Lung (tissue), 12 donors: ENCODE data around the gene DUSP22. TPM values are rescaled to one million over a fixed set of nuclear protein-coding genes. Genes with fewer than 3 reads are reported as not detected.

Experiments
- ATAC-seq: fragments of 200-7000 bp; cut with Tn5 transposase; one replicate; pipeline ENCODE4 v1.9.1; 2020; ENCODE audit warnings: moderate number of reproducible peaks; ENCODE audit not compliant: insufficient read depth, low FRiP score
- DNase-seq, 3 donors: peaks; one replicate each; pipeline ENCODE4 v3.0.0-alpha.2; 2013 to 2017
- H3K27ac ChIP-seq, 2 donors: one replicate each; pipeline ENCODE4 v1.5.1; 2013; ENCODE audit warnings: mild to moderate bottlenecking in 2 of 2, moderate library complexity in 2 of 2, control low read depth in 1 of 2, inconsistent platforms in 1 of 2, low read depth in 1 of 2, low read length in 1 of 2
- H3K27me3 ChIP-seq, 3 donors: one replicate each; pipeline ENCODE4 v1.5.1; 2013; ENCODE audit warnings: low read length in 2 of 3; ENCODE audit not compliant: control insufficient read depth in 3 of 3, insufficient read depth in 3 of 3
- H3K36me3 ChIP-seq, 4 donors: one replicate each; pipeline ENCODE4 v1.5.1; 2013; ENCODE audit warnings: low read length in 4 of 4, mild to moderate bottlenecking in 1 of 4, moderate library complexity in 1 of 4; ENCODE audit not compliant: control insufficient read depth in 4 of 4, insufficient read depth in 4 of 4
- H3K4me1 ChIP-seq, 5 donors: one replicate each; pipeline ENCODE4 v1.5.1; 2013; ENCODE audit warnings: low read length in 5 of 5, mild to moderate bottlenecking in 2 of 5, moderate library complexity in 1 of 5; ENCODE audit not compliant: control insufficient read depth in 5 of 5, insufficient read depth in 5 of 5
- H3K4me3 ChIP-seq: one replicate; pipeline ENCODE4 v1.5.1; 2013; ENCODE audit warnings: mild to moderate bottlenecking, control low read depth, moderate library complexity
- H3K9ac ChIP-seq, 2 donors: one replicate each; pipeline ENCODE4 v1.5.1; 2013; ENCODE audit warnings: low read length in 2 of 2, control low read depth in 1 of 2; ENCODE audit not compliant: insufficient read depth in 1 of 2
- H3K9me3 ChIP-seq, 4 donors: one replicate each; pipeline ENCODE4 v1.5.1; 2013; ENCODE audit warnings: low read length in 3 of 4, mild to moderate bottlenecking in 1 of 4, moderate library complexity in 1 of 4; ENCODE audit not compliant: control insufficient read depth in 4 of 4, insufficient read depth in 3 of 4
- WGBS, 2 donors: extraction: QIAGEN DNeasy Blood & Tissue Kit; methylation state at CpG; one replicate each; pipeline ENCODE4 v1.1.7; 2013; 5-methylcytosine and 5-hydroxymethylcytosine counted together
- polyA plus RNA-seq, 2 donors: library from polyadenylated mRNA; stranded (reverse); fragments of 200-250 nt; gene quantifications; one replicate each; pipeline ENCODE4 v1.2.1, GENCODE V29; 2013
- total RNA-seq, 2 donors: library from RNA; depleted of rRNA in 1 of 2; stranded (reverse); fragments of >200 nt in 1 of 2; gene quantifications; one replicate each; pipeline ENCODE4 v1.2.1, GENCODE V29; 2014 to 2021
- TF ChIP-seq, protein P1 (sequence below): IDR thresholded peaks from 2 replicates; pipeline ENCODE4 v1.5.1; 2012; ENCODE audit warnings: mild to moderate bottlenecking; ENCODE audit errors: control extremely low read depth, extremely low read depth
- donor health status: control.
- donor health status: control.
- donor health status: Bipolar disorder and iron deficiency.
- donor health status: healthy.
- donor health status: DM: yes; HTN: yes; CAD: no.

DUSP22 gene
- total and polyA plus RNA-seq, 4 donors: 38.9 to 51.1 (median 43.8) TPM

DNA sequence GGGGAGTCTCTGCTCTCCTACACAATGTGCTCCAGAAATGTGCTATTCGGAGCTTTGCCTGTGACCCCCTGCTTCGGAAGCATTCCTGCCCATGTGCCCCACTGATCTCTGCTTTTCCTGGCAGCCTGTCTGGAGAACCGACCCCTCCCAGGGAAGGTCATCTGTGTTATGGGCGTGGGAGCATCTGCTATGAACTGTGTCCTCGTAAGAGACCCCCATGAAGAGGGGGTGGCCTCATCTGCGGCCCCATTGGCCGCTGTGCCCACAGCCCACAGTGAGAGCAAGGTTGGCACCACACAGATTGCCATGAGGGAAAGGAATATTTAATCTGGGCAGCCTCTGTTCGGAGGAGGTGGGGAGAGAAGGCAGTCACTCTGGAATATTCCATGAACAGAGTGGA lies 66.6 kb downstream of the DUSP22 start:
- no peak for ATAC-seq
- no peak overlapping the region for H3K27ac ChIP-seq
- TF ChIP-seq, protein P1, sequence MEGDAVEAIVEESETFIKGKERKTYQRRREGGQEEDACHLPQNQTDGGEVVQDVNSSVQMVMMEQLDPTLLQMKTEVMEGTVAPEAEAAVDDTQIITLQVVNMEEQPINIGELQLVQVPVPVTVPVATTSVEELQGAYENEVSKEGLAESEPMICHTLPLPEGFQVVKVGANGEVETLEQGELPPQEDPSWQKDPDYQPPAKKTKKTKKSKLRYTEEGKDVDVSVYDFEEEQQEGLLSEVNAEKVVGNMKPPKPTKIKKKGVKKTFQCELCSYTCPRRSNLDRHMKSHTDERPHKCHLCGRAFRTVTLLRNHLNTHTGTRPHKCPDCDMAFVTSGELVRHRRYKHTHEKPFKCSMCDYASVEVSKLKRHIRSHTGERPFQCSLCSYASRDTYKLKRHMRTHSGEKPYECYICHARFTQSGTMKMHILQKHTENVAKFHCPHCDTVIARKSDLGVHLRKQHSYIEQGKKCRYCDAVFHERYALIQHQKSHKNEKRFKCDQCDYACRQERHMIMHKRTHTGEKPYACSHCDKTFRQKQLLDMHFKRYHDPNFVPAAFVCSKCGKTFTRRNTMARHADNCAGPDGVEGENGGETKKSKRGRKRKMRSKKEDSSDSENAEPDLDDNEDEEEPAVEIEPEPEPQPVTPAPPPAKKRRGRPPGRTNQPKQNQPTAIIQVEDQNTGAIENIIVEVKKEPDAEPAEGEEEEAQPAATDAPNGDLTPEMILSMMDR: no peak
- H3K4me1 ChIP-seq: peaks cover 0 to 1% (median 0%) of the 10 kb centered on the region in 5 donors
- H3K36me3 ChIP-seq: no peaks in the 10 kb centered on the region
- WGBS, 2 donors: 80 to 86% methylated on average over 8 of the region's 8 CpGs
- H3K4me3 ChIP-seq: no peak overlapping the region
- H3K9ac ChIP-seq: no peak overlapping the region
- no peak for DNase-seq
- no peaks in the 10 kb centered on the region for H3K27me3 ChIP-seq
- peaks cover 0 to 6% (median 0%) of the 10 kb centered on the region in 4 donors for H3K9me3 ChIP-seq

DNA sequence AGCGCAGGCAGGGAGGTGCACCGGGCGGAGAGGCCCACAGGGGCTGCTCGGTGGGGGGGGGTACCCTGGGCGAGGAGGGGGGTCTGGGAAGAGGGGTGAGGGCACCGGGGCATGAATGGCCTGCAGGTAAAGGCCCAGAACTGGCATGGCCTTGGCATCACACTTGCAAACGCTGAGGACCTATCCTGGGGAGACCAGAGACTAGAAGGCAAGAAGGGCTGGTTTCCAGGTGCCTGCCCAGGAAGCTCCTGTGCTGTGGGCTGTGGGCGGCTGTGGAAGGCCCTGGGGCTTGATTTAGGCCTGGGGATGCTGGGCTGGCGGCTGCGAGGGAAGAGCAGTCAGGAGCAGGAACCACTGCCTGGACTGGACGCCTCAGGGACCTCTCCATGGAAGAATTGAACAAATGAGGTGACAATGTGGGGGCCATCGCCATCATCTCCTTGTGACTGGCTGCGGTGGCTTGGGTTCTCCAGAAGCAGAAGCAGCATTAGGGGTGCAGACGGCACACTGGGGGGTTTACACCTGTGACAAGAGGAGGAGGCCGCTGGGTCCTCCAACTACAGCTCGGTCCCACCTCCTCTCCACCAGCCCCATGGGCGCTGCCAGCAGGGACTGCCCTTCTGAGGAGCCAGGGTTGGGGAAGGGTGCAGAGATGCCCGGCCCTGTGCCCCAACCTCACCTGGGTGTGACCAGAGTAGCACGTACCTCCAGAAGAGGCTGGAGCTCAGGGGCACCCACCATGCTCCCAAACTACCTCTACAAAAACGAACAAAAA lies 67.2 kb downstream of the DUSP22 start:
- TF ChIP-seq, protein P1: no peak
- no peaks in the 10 kb centered on the region for H3K27me3 ChIP-seq
- ATAC-seq (no peak), DNase-seq (no peak)
- H3K4me3 ChIP-seq: no peak overlapping the region
- peaks cover 0 to 1% (median 0%) of the 10 kb centered on the region in 5 donors for H3K4me1 ChIP-seq
- H3K9ac ChIP-seq: no peak overlapping the region
- H3K36me3 ChIP-seq: no peaks in the 10 kb centered on the region
- H3K27ac ChIP-seq: no peak overlapping the region
- peaks cover 0 to 8% (median 0%) of the 10 kb centered on the region in 4 donors for H3K9me3 ChIP-seq
- WGBS, 2 donors: 80 to 89% methylated on average over 19 to 20 of the region's 20 CpGs

DNA sequence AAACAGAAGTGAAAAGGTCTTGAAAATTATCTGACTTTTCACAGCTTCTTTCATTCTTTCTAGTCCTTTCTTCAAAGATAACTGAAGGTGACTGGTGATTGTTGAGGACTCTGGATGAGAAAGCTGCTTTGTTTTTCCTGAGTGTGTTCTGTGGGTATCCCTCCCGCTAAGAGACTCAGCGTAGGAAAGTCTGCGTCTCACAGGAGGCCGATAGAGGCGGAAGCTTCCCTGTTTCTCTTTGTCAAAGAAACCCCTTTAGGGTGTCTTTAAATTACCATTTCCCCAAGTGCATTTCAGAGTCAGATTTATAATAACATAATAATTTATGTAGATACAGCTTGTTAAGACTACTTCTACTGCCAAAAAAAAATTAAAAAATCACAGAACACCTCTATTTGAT lies 68.1 kb downstream of the DUSP22 start:
- ATAC-seq (no peak), DNase-seq (no peak)
- peaks cover 0 to under 1% (median 0%) of the 10 kb centered on the region in 5 donors for H3K4me1 ChIP-seq
- no peak overlapping the region for H3K27ac ChIP-seq
- H3K4me3 ChIP-seq: no peak overlapping the region
- peaks cover 0 to 10% (median 0%) of the 10 kb centered on the region in 4 donors for H3K9me3 ChIP-seq
- no peaks in the 10 kb centered on the region for H3K27me3 ChIP-seq
- H3K36me3 ChIP-seq: no peaks in the 10 kb centered on the region
- H3K9ac ChIP-seq: no peak overlapping the region
- WGBS, 2 donors: 77 to 82% methylated on average over 5 of the region's 5 CpGs
- TF ChIP-seq, protein P1: no peak
